H1 (cell line): ENCODE results near the gene PTPRE. TPM values are rescaled to one million over a fixed set of nuclear protein-coding genes. Genes with fewer than 3 reads are reported as not detected.

ENCODE experiments used
- CTCF ChIA-PET: fragments of 300-600 bp; sonication (Branson Sonifier 250); formaldehyde crosslinking; loops from one replicate; lab custom pipeline; 2021; ENCODE audit not compliant: partially characterized antibody; lab: Charles Lee
- POLR2A ChIA-PET: fragments of 300-600 bp; sonication (Branson Sonifier 250); formaldehyde crosslinking; loops from one replicate; lab custom pipeline; 2021; ENCODE audit warnings: inconsistent platforms; ENCODE audit not compliant: partially characterized antibody; lab: Charles Lee
- DNase-seq, 2 experiments: peaks; one replicate each; pipeline versions ENCODE4 v3.0.0 to v3.0.0-alpha.2; 2010 to 2022; ENCODE audit warnings: low spot score in 2 of 2, low read depth in 1 of 2, mixed read lengths in 1 of 2
- FAIRE-seq: peaks from 2 replicates; lab custom pipeline; 2011; peaks lifted over from hg19 to GRCh38; lab: Jason Lieb, UNC
- H2AFZ ChIP-seq: 2 replicates; pipeline ENCODE4 v1.8.1; 2012; ENCODE audit warnings: low read length, inconsistent platforms
- H2AK5ac ChIP-seq: 2 replicates; pipeline ENCODE4 v1.6.1; 2013; ENCODE audit warnings: low read depth, low read length
- H2BK120ac ChIP-seq: replicated peaks from 2 replicates; pipeline ENCODE3; 2013; ENCODE audit warnings: low read depth, low read length, inconsistent platforms
- H2BK12ac ChIP-seq: 2 replicates; pipeline ENCODE4 v1.6.1; 2013; ENCODE audit warnings: low read depth, low read length
- H2BK15ac ChIP-seq: 2 replicates; pipeline ENCODE4 v1.6.1; 2013; ENCODE audit warnings: low read length
- H2BK20ac ChIP-seq: 2 replicates; pipeline ENCODE4 v1.6.1; 2013; ENCODE audit warnings: low read length
- H2BK5ac ChIP-seq: 2 replicates; pipeline ENCODE4 v1.6.1; 2013; ENCODE audit warnings: low read depth, low read length
- H3K14ac ChIP-seq: 2 replicates; pipeline ENCODE4 v1.6.1; 2013; ENCODE audit warnings: inconsistent platforms; ENCODE audit not compliant: insufficient read length
- H3K18ac ChIP-seq: 2 replicates; pipeline ENCODE4 v1.6.1; 2013; ENCODE audit warnings: low read length; ENCODE audit errors: extremely low read depth
- H3K23ac ChIP-seq: 2 replicates; pipeline ENCODE4 v1.6.1; 2013; ENCODE audit warnings: inconsistent platforms; ENCODE audit not compliant: insufficient read length
- H3K23me2 ChIP-seq: 2 replicates; pipeline ENCODE4 v1.6.1; 2013; ENCODE audit warnings: low read depth, low read length
- H3K27ac ChIP-seq: 2 replicates; pipeline ENCODE4 v1.6.1; 2011; ENCODE audit warnings: low read depth, low read length, inconsistent platforms
- H3K27me3 ChIP-seq, 4 experiments: replicated peaks in 1 of 4; 1 replicate in 1 of 4; 2 replicates in 3 of 4; pipeline versions ENCODE4 v1.6.1 to v1.8.1; 2011 to 2013; ENCODE audit warnings: low read length in 3 of 4, mild to moderate bottlenecking in 3 of 4, inconsistent platforms in 2 of 4, mixed read lengths in 2 of 4, moderate library complexity in 1 of 4; ENCODE audit not compliant: control insufficient read depth in 3 of 4, insufficient read depth in 3 of 4; ENCODE audit errors: extremely low read depth in 1 of 4
- H3K36me3 ChIP-seq, 4 experiments: 2 replicates each; pipeline versions ENCODE4 v1.6.1 to v1.8.1; 2011 to 2013; ENCODE audit warnings: mild to moderate bottlenecking in 4 of 4, low read length in 3 of 4, moderate library complexity in 2 of 4, control low read depth in 1 of 4, inconsistent platforms in 1 of 4; ENCODE audit not compliant: insufficient read depth in 4 of 4, control insufficient read depth in 2 of 4
- H3K4ac ChIP-seq: replicated peaks from 2 replicates; pipeline ENCODE3; 2013; ENCODE audit warnings: low read length, low read depth, mixed read lengths, inconsistent platforms; ENCODE audit not compliant: insufficient read length
- H3K4me1 ChIP-seq, 4 experiments: replicated peaks in 1 of 4; 1 replicate in 1 of 4; 2 replicates in 3 of 4; pipeline versions ENCODE4 v1.6.1 to v1.8.1; 2011 to 2013; ENCODE audit warnings: low read length in 3 of 4, inconsistent platforms in 2 of 4, mixed read lengths in 1 of 4; ENCODE audit not compliant: insufficient read depth in 4 of 4, control insufficient read depth in 3 of 4
- H3K4me2 ChIP-seq, 2 experiments: 2 replicates each; pipeline versions ENCODE4 v1.6.1 to v1.8.1; 2011 to 2013; ENCODE audit warnings: low read depth in 2 of 2, low read length in 2 of 2, control low read depth in 1 of 2, inconsistent platforms in 1 of 2, mild to moderate bottlenecking in 1 of 2; ENCODE audit not compliant: insufficient read depth in 1 of 2
- H3K4me3 ChIP-seq, 4 experiments: fragments of 200-600, 300-600 bp in 1 of 4; sonication (generic), shearing (Covaris generic), sonication (Bioruptor Twin) in 1 of 4; 2 replicates each; pipeline versions ENCODE4 v1.5.1 to v1.8.1; 2011 to 2016; ENCODE audit warnings: low read length in 4 of 4, low read depth in 3 of 4, control low read depth in 2 of 4, inconsistent platforms in 2 of 4, mild to moderate bottlenecking in 2 of 4, mixed read lengths in 1 of 4, moderate library complexity in 1 of 4; ENCODE audit not compliant: insufficient read depth in 2 of 4; ENCODE audit errors: extremely low read depth in 1 of 4
- H3K56ac ChIP-seq: replicated peaks from 2 replicates; pipeline ENCODE3; 2013; ENCODE audit warnings: low read depth, mild to moderate bottlenecking, mixed read lengths, low read length, inconsistent platforms; ENCODE audit not compliant: insufficient read length
- H3K79me1 ChIP-seq: 2 replicates; pipeline ENCODE4 v1.6.1; 2013; ENCODE audit warnings: low read depth, low read length, control low read depth
- H3K79me2 ChIP-seq, 2 experiments: 2 replicates each; pipeline versions ENCODE4 v1.6.1 to v1.8.1; 2012 to 2013; ENCODE audit warnings: low read length in 2 of 2, mild to moderate bottlenecking in 2 of 2, inconsistent platforms in 1 of 2; ENCODE audit not compliant: insufficient read depth in 2 of 2, control insufficient read depth in 1 of 2
- H3K9ac ChIP-seq, 4 experiments: replicated peaks in 1 of 4; 1 replicate in 1 of 4; 2 replicates in 3 of 4; pipeline versions ENCODE4 v1.6.1 to v1.8.1; 2011 to 2013; ENCODE audit warnings: low read depth in 3 of 4, low read length in 3 of 4, control low read depth in 2 of 4, mild to moderate bottlenecking in 2 of 4, moderate library complexity in 2 of 4, inconsistent platforms in 1 of 4; ENCODE audit errors: extremely low read depth in 1 of 4
- H3K9me3 ChIP-seq, 2 experiments: 2 replicates each; pipeline versions ENCODE4 v1.6.1 to v1.8.1; 2012 to 2013; ENCODE audit warnings: mild to moderate bottlenecking in 2 of 2, moderate library complexity in 2 of 2, control low read depth in 1 of 2, inconsistent platforms in 1 of 2, low read depth in 1 of 2, low read length in 1 of 2, mixed read lengths in 1 of 2; ENCODE audit not compliant: insufficient read depth in 2 of 2
- H4K20me1 ChIP-seq, 2 experiments: replicated peaks in 1 of 2; 2 replicates each; pipeline versions ENCODE3 to v1.8.1; 2011 to 2013; ENCODE audit warnings: inconsistent platforms in 2 of 2, low read length in 2 of 2, mild to moderate bottlenecking in 1 of 2; ENCODE audit not compliant: insufficient read depth in 2 of 2, control insufficient read depth in 1 of 2
- H4K5ac ChIP-seq: 2 replicates; pipeline ENCODE4 v1.6.1; 2013; ENCODE audit warnings: low read length, low read depth, mixed read lengths, inconsistent platforms; ENCODE audit not compliant: insufficient read length
- H4K8ac ChIP-seq: 2 replicates; pipeline ENCODE4 v1.8.0; 2013; ENCODE audit warnings: mild to moderate bottlenecking, moderate library complexity, low read length, inconsistent platforms; ENCODE audit not compliant: insufficient read depth; ENCODE audit errors: extremely low read depth
- H4K91ac ChIP-seq: replicated peaks from 2 replicates; pipeline ENCODE3; 2013; ENCODE audit warnings: low read length, mixed read lengths, inconsistent platforms; ENCODE audit not compliant: insufficient read length
- BACH1 ChIP-seq: IDR thresholded peaks from 2 replicates; pipeline ENCODE4 v1.6.1; 2012; ENCODE audit warnings: low read length, improper control_type of control experiment
- BCL11A ChIP-seq, 2 experiments: IDR thresholded peaks; one replicate each; pipeline ENCODE4 v1.6.1; 2011; ENCODE audit warnings: low read depth in 2 of 2, low read length in 2 of 2, mild to moderate bottlenecking in 2 of 2
- CHD2 ChIP-seq: IDR thresholded peaks from 2 replicates; pipeline ENCODE4 v1.6.1; 2012; ENCODE audit warnings: low read length, improper control_type of control experiment
- EGR1 ChIP-seq: IDR thresholded peaks from 2 replicates; pipeline ENCODE4 v1.6.1; 2011; ENCODE audit warnings: low read depth, low read length, borderline replicate concordance
- GABPA ChIP-seq: IDR thresholded peaks from 2 replicates; pipeline ENCODE4 v1.6.1; 2011; ENCODE audit warnings: mild to moderate bottlenecking, low read length, moderate library complexity, borderline replicate concordance; ENCODE audit not compliant: insufficient read depth
- GTF2F1 ChIP-seq: IDR thresholded peaks from 2 replicates; pipeline ENCODE4 v1.6.1; 2012; ENCODE audit warnings: low read depth, low read length, improper control_type of control experiment, borderline replicate concordance
- KDM5A ChIP-seq: fragments of 200-600 bp; IDR thresholded peaks from 2 replicates; pipeline ENCODE4 v1.7.1; 2012; ENCODE audit warnings: mild to moderate bottlenecking, low read length, inconsistent platforms, mixed read lengths
- RBBP5 ChIP-seq: IDR thresholded peaks from 2 replicates; pipeline ENCODE4 v1.7.1; 2012; ENCODE audit warnings: low read depth, mild to moderate bottlenecking, inconsistent platforms, low read length, moderate library complexity, borderline replicate concordance
- SAP30 ChIP-seq: fragments of 300-600 bp; sonication (generic); IDR thresholded peaks from 2 replicates; pipeline ENCODE4 v1.7.1; 2012; ENCODE audit warnings: low read length, moderate library complexity, mild to moderate bottlenecking, inconsistent platforms; ENCODE audit not compliant: insufficient read depth, insufficient replicate concordance
- SIRT6 ChIP-seq: IDR thresholded peaks from one replicate; pipeline ENCODE4 v1.7.1; 2012; ENCODE audit warnings: low read length, inconsistent platforms
- ZNF274 ChIP-seq: IDR thresholded peaks from 2 replicates; pipeline ENCODE4 v1.7.0; 2012; ENCODE audit warnings: low read length, borderline replicate concordance; ENCODE audit errors: extremely low read depth
- WGBS, 2 experiments: shearing (Covaris generic) in 1 of 2; methylation state at CpG; one replicate each; pipeline versions ENCODE4 v1.1.6 to v1.1.7; 2013 to 2015; ENCODE audit warnings: low lambda C conversion rate in 2 of 2, mixed read lengths in 2 of 2, inconsistent platforms in 1 of 2, low coverage in 1 of 2, missing lambda C conversion rate in 1 of 2; ENCODE audit not compliant: insufficient replicate concordance in 2 of 2, insufficient coverage in 1 of 2, insufficient read length in 1 of 2; ENCODE audit errors: extremely low coverage in 1 of 2, missing lambda C conversion rate in 1 of 2; 5-methylcytosine and 5-hydroxymethylcytosine counted together
- polyA plus RNA-seq, 7 experiments: library from polyadenylated mRNA; depleted of rRNA in 3 of 7; stranded (reverse) in 5 of 7; unstranded in 2 of 7; fragments of >200 nt in 5 of 7; fragments of 200-250 nt in 2 of 7; gene quantifications; 1 replicate in 5 of 7; 2 replicates in 1 of 7; 4 replicates in 1 of 7; pipeline versions ENCODE4 v1.2.1 to v1.2.3, GENCODE V29; 2011 to 2013; ENCODE audit warnings: missing spikeins in 2 of 7, mixed read lengths in 2 of 7
- total RNA-seq: library from RNA; stranded (reverse); fragmentation: NEBNext Ultra II Directional; extraction: Animal tissue kit (Norgen Biotek cat#: 25700); gene quantifications from 2 replicates; pipeline ENCODE4 v1.2.1, GENCODE V29; 2021

PTPRE gene
- total and polyA plus RNA-seq, 2 of the 8 experiments (the other 6 are each of a cell fraction or from before 2014, with no cell fraction given) = 0.33 to 0.54 TPM

DNA sequence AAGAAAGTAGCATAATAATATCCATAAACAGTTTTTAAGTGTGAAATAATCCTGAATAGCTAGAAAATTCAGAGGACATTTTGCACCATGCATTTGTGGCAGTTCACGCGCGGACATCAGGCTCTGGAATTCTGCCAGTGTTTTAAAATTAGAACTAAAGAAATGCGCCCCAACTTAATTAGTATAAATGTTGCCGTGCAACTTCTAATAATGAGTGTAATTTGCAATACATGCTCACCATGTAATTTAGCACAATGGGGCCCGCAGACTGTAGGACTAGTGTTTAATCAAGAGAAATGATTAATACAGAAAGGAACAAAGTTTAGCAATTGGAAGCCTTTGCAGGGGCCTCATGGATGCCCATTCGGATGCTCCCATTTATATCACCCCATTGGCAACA, 96.6 kb downstream of the PTPRE start:
- POLR2A ChIA-PET = no interaction called here
- no peak overlapping the region for H3K4ac ChIP-seq
- H3K14ac ChIP-seq = no peak overlapping the region
- no peak overlapping the region for H2BK12ac ChIP-seq
- H3K4me2 ChIP-seq = no peak overlapping the region
- H3K27me3 ChIP-seq = no peaks in the 10 kb centered on the region
- H2BK5ac ChIP-seq = no peak overlapping the region
- no peak overlapping the region for H2AK5ac ChIP-seq
- DNase-seq = no peak
- no peak overlapping the region for H2BK15ac ChIP-seq
- WGBS, 2 experiments = 94% methylated on average over 7 of the region's 7 CpGs; no CpG with 5 or more reads in 1 of the 2 experiments
- H2BK120ac ChIP-seq = no peak overlapping the region
- H3K9me3 ChIP-seq = no peaks in the 10 kb centered on the region
- no peak overlapping the region for H3K23ac ChIP-seq
- H3K4me3 ChIP-seq = no peak overlapping the region
- H3K79me1 ChIP-seq = no peaks in the 10 kb centered on the region
- no peak overlapping the region for H3K27ac ChIP-seq
- TF ChIP-seq CHD2 (no peak), KDM5A (no peak), BACH1 (no peak), GABPA (no peak), EGR1 (no peak), ZNF274 (no peak), SIRT6 (no peak), BCL11A (IDR thresholded peaks at IDR 0.05; ENCODE audit: low read depth in 2 of 2, low read length in 2 of 2) (no peak), RBBP5 (no peak), SAP30 (no peak), GTF2F1 (no peak)
- H3K56ac ChIP-seq = no peak overlapping the region
- H4K8ac ChIP-seq = no peak overlapping the region
- H2AFZ ChIP-seq = no peak overlapping the region
- CTCF ChIA-PET = interaction anchor here (0.8 to 2.3 kb wide), 4 partner anchors 8 to 33 kb away, joined by 3 to 12 read pairs (median 4); no protein-coding TSS in a partner anchor
- no peak overlapping the region for H2BK20ac ChIP-seq
- no peaks in the 10 kb centered on the region for H3K23me2 ChIP-seq
- no peak overlapping the region for H4K5ac ChIP-seq
- H3K4me1 ChIP-seq = peaks cover 0 to 3% (median 0%) of the 10 kb centered on the region in 4 experiments; a peak in 1 of 7 replicates
- H3K36me3 ChIP-seq = no peaks in the 10 kb centered on the region
- H3K18ac ChIP-seq = no peak overlapping the region
- H3K79me2 ChIP-seq = no peaks in the 10 kb centered on the region
- no peak for FAIRE-seq
- H3K9ac ChIP-seq = no peak overlapping the region
- H4K20me1 ChIP-seq = no peaks in the 10 kb centered on the region
- no peak overlapping the region for H4K91ac ChIP-seq
